ENCODE results near the gene BMPR1B. TPM values are rescaled to one million over a fixed set of nuclear protein-coding genes. Genes with fewer than 3 reads are reported as not detected.

BMPR1B gene
- total RNA-seq, 1 donor from 2014 or later, result 26.8 TPM

DNA sequence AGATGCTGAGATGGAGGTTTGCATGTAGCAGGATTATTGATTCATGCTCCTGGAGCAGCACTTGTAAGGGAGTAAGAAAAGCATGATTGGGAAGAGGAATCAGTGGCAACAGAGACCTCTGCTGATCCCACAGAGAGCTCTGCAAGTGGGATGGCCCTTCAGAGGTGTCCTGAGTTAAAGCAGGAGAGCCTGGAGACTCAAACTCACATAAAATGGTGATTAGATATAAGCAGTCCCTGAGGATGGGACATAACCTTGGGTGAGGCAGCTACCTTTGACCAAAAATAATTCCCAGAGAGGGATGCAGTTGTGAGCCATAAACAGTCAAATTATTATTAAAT is 25.4 kb upstream of the BMPR1B start:
- Mint-ChIP-seq H3K27ac (ENCODE audit: unreplicated experiment) (no peak overlapping the region), H3K4me3 (no peak overlapping the region), H3K9me3 (no peaks in the 10 kb centered on the region), H3K4me1 (no peaks in the 10 kb centered on the region), H3K27me3 (ENCODE audit: low read depth) (no peaks in the 10 kb centered on the region), H3K36me3 (ENCODE audit: low read depth) (no peaks in the 10 kb centered on the region)
- no peak for DNase-seq (ENCODE audit: low read depth, low spot score)
- TF ChIP-seq, protein P1, sequence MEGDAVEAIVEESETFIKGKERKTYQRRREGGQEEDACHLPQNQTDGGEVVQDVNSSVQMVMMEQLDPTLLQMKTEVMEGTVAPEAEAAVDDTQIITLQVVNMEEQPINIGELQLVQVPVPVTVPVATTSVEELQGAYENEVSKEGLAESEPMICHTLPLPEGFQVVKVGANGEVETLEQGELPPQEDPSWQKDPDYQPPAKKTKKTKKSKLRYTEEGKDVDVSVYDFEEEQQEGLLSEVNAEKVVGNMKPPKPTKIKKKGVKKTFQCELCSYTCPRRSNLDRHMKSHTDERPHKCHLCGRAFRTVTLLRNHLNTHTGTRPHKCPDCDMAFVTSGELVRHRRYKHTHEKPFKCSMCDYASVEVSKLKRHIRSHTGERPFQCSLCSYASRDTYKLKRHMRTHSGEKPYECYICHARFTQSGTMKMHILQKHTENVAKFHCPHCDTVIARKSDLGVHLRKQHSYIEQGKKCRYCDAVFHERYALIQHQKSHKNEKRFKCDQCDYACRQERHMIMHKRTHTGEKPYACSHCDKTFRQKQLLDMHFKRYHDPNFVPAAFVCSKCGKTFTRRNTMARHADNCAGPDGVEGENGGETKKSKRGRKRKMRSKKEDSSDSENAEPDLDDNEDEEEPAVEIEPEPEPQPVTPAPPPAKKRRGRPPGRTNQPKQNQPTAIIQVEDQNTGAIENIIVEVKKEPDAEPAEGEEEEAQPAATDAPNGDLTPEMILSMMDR (conservative IDR thresholded peaks at IDR 0.05), result no peak

- no peak overlapping the region for H3K4me3 Mint-ChIP-seq
- no peaks in the 10 kb centered on the region for H3K36me3 Mint-ChIP-seq (ENCODE audit: low read depth)
- no peaks in the 10 kb centered on the region for H3K27me3 Mint-ChIP-seq (ENCODE audit: low read depth)
- H3K9me3 Mint-ChIP-seq, result no peaks in the 10 kb centered on the region
- TF ChIP-seq, protein P1 (conservative IDR thresholded peaks at IDR 0.05), result no peak
- no peak overlapping the region for H3K27ac Mint-ChIP-seq (ENCODE audit: unreplicated experiment)
- DNase-seq (ENCODE audit: low read depth, low spot score), result no peak
- H3K4me1 Mint-ChIP-seq, result peaks cover under 1% of the 10 kb centered on the region
These were observed 18.0 kb upstream of the BMPR1B start for GRCh38 chr4:94739741-94740140.

- Mint-ChIP-seq H3K9me3 (no peaks in the 10 kb centered on the region), H3K27ac (ENCODE audit: unreplicated experiment) (no peak overlapping the region), H3K4me3 (no peak overlapping the region), H3K4me1 (peaks cover 7% of the 10 kb centered on the region), H3K27me3 (ENCODE audit: low read depth) (no peaks in the 10 kb centered on the region), H3K36me3 (ENCODE audit: low read depth) (no peaks in the 10 kb centered on the region)
- DNase-seq (ENCODE audit: low read depth, low spot score), result no peak
- TF ChIP-seq, protein P1 (conservative IDR thresholded peaks at IDR 0.05), result no peak
These were observed 16.5 kb upstream of the BMPR1B start for GRCh38 chr4:94741304-94741703.

- H3K27me3 Mint-ChIP-seq (ENCODE audit: low read depth), result no peaks in the 10 kb centered on the region
- DNase-seq (ENCODE audit: low read depth, low spot score), result no peak
- H3K36me3 Mint-ChIP-seq (ENCODE audit: low read depth), result no peaks in the 10 kb centered on the region
- TF ChIP-seq, protein P1 (conservative IDR thresholded peaks at IDR 0.05), result no peak
- no peak overlapping the region for H3K4me3 Mint-ChIP-seq
- no peak overlapping the region for H3K27ac Mint-ChIP-seq (ENCODE audit: unreplicated experiment)
- H3K9me3 Mint-ChIP-seq, result no peaks in the 10 kb centered on the region
- H3K4me1 Mint-ChIP-seq, result peaks cover 7% of the 10 kb centered on the region
These were observed 13.9 kb upstream of the BMPR1B start for GRCh38 chr4:94743838-94744237.

GRCh38 chr4:94744850-94745249 is 12.9 kb upstream of the BMPR1B start:
- no peak overlapping the region for H3K27ac Mint-ChIP-seq (ENCODE audit: unreplicated experiment)
- TF ChIP-seq, protein P1 (conservative IDR thresholded peaks at IDR 0.05), result no peak

GRCh38 chr4:94746746-94747145 is 11.0 kb upstream of the BMPR1B start:
- Mint-ChIP-seq H3K9me3 (no peaks in the 10 kb centered on the region), H3K27me3 (ENCODE audit: low read depth) (no peaks in the 10 kb centered on the region)

More at GRCh38 chr4:94744850-94745249, 12.9 kb upstream of the BMPR1B start:
- DNase-seq (ENCODE audit: low read depth, low spot score), result no peak
- H3K27me3 Mint-ChIP-seq (ENCODE audit: low read depth), result no peaks in the 10 kb centered on the region
- H3K4me1 Mint-ChIP-seq, result peaks cover 7% of the 10 kb centered on the region
- no peaks in the 10 kb centered on the region for H3K36me3 Mint-ChIP-seq (ENCODE audit: low read depth)
- no peaks in the 10 kb centered on the region for H3K9me3 Mint-ChIP-seq
- H3K4me3 Mint-ChIP-seq, result no peak overlapping the region

More at GRCh38 chr4:94746746-94747145, 11.0 kb upstream of the BMPR1B start:
- DNase-seq (ENCODE audit: low read depth, low spot score), result no peak
- TF ChIP-seq, protein P1 (conservative IDR thresholded peaks at IDR 0.05), result no peak
- no peak overlapping the region for H3K27ac Mint-ChIP-seq (ENCODE audit: unreplicated experiment)
- no peak overlapping the region for H3K4me3 Mint-ChIP-seq
- peaks cover 7% of the 10 kb centered on the region for H3K4me1 Mint-ChIP-seq
- no peaks in the 10 kb centered on the region for H3K36me3 Mint-ChIP-seq (ENCODE audit: low read depth)

Data from neural crest cell (in vitro differentiated cells).